Cardiac fibroblast (primary cell): Measurements from ENCODE around the gene NEB.

Experiments
- DNase-seq, 2 donors: peaks; one replicate each; pipeline versions ENCODE4 v3.0.0 to v3.0.0-alpha.2; 2010; ENCODE audit warnings: low read depth in 2 of 2
- H3K4me3 ChIP-seq, 2 donors: replicated peaks in 1 of 2; 1 replicate in 1 of 2; 2 replicates in 1 of 2; pipeline ENCODE4 v1.5.1; 2011; ENCODE audit warnings: low read depth in 2 of 2, low read length in 2 of 2, mild to moderate bottlenecking in 2 of 2, moderate library complexity in 1 of 2
- TF ChIP-seq, protein P1 (sequence below): IDR thresholded peaks from one replicate; pipeline ENCODE4 v1.5.1; 2011; ENCODE audit warnings: low read depth, mild to moderate bottlenecking, low read length, inconsistent platforms

The NEB gene

DNA sequence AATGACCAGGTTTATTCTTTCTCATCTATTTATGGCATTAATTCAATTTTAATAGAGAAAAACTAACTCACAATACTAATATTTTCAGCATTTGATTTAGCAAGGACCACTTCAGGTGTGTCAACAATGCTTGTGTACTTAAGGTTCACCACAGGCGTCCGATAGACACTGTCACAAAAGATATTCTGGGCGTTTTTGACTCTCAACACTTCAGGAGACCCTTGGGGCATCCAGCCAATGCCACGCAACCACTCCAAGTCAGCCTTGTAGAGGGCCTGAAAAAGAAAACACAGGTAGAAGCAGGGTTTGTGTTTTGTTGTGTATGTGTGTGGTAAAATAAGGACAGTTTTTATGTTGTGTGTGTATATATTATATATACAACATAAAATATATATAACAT is 158.2 kb downstream of the NEB start:
- TF ChIP-seq, protein P1, sequence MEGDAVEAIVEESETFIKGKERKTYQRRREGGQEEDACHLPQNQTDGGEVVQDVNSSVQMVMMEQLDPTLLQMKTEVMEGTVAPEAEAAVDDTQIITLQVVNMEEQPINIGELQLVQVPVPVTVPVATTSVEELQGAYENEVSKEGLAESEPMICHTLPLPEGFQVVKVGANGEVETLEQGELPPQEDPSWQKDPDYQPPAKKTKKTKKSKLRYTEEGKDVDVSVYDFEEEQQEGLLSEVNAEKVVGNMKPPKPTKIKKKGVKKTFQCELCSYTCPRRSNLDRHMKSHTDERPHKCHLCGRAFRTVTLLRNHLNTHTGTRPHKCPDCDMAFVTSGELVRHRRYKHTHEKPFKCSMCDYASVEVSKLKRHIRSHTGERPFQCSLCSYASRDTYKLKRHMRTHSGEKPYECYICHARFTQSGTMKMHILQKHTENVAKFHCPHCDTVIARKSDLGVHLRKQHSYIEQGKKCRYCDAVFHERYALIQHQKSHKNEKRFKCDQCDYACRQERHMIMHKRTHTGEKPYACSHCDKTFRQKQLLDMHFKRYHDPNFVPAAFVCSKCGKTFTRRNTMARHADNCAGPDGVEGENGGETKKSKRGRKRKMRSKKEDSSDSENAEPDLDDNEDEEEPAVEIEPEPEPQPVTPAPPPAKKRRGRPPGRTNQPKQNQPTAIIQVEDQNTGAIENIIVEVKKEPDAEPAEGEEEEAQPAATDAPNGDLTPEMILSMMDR = no peak
- no peak overlapping the region for H3K4me3 ChIP-seq
- no peak for DNase-seq

DNA sequence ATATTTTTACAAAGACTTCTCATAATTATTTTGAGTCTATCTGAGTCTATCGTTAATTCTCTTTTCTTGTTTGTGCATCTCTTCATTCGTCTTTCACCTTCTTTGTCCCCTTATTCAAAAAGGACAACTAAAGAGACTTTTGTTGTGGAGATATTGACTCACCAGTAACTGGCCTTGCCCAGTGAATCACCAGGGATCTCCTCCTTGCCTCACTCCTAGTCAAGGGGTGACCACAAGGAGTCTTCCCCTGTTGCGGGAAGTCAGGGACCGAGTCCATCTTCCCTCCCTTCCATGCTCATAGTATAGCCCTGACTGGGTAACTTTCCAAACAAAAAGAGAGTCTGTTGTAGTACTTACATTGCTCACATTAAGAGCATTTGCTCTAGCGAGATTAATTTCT is 158.9 kb downstream of the NEB start:
- TF ChIP-seq, protein P1 = no peak
- peak; percentile 14 to 32 for DNase-seq
- no peak overlapping the region for H3K4me3 ChIP-seq

DNA sequence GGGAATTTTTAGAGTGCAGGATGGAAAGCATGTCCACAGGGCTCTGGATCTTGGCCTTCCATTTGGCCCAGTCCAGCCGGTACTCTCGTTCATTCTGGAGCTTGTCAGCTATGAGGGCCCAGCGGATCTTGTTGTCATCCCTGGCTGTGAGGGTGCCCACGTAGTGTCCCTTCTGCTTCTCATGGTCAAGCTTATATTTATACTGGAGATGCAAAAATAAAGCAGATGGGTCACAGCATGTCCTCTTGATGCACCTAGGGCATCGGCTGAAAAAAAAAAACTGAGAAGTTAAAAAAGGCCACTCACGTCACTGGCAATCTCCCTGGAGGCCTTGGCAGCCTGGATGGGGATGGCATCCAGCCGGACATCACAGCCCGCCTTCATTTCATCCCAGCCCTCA is 164.1 kb downstream of the NEB start:
- no peak overlapping the region for H3K4me3 ChIP-seq
- DNase-seq = no peak
- TF ChIP-seq, protein P1 = no peak

DNA sequence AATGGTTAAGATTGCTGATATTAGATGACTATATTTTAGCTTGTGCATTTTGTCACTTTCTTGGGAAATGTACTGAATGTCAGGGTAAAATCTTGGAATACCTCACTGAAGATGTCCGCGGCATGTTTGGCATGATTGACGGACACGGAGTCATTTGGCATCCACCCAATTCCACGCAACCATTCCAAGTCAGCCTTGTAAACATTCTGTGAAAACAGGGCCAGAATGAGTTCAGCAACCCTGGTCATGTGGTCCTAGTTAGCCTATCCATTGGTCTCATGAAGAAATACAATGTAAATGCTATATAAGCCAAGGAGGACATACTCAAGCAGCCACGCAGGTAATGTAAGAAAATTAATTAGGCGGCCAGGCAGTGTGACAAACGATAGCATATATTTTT is 165.1 kb downstream of the NEB start:
- H3K4me3 ChIP-seq = no peak overlapping the region
- TF ChIP-seq, protein P1 = no peak
- DNase-seq = peak in 1 of 2 donors; percentile 19

DNA sequence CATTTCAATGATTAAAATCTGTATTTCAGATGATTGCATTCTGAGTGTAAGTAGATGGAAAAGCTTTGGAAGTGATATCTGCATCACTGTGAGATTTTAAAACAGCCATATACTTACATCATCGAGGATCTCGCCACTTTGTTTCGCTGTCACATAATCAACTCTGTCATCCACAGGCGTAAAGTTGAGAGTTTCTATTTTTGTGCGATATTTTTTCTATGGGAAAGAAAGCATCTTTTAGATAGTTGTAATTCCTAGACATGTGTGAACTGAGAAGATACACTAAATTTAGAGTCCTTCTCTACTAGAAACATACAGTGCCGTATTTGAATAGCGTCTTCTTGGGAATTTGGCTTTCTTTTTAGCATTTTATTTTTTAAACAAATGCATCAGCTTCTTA is 165.8 kb downstream of the NEB start:
- TF ChIP-seq, protein P1 = no peak
- no peak for DNase-seq
- H3K4me3 ChIP-seq = no peak overlapping the region

DNA sequence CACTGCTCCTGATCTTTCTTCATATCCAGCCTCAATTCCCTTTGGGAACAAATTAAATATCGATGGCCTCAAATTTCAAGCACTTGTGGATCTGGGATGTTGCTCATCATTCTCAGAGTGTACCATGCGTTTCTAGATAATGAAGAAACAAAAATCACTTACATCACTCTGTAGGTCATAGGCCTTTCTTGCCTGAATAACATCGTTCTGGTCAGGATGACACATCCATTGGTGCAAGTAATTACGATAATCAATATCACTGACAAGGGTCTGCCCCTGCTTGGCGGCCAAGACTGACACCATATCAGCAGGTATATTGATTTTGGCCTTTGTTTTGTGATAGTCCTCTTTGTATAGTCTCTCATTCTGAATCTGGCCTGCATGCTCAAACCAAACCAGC is 167.3 kb downstream of the NEB start:
- DNase-seq = no peak
- no peak overlapping the region for H3K4me3 ChIP-seq
- TF ChIP-seq, protein P1 = no peak

DNA sequence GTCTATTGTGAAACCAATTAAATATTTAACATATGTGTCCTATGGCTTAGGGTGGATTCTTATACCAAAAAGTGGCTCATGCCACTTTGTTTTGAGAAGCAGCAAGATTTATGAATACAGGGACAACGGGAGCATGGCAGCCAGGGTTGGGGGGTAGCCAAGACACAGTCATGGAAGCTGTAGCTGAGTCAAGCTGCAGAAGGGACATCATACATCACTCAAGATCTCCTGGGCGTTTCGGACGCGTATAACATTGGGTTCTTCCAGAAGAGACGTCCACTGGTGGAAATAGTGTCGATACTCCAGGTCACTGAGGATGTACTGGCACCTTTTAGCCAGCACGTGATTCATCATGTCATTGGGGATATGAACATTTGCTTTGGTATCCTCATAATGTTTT is 171.9 kb downstream of the NEB start:
- TF ChIP-seq, protein P1 = no peak
- no peak for DNase-seq
- H3K4me3 ChIP-seq = no peak overlapping the region
